NCI-H526 (cell line): ENCODE results near the gene PADI1.
"Not testable (repeated sequence)": the region's sequence is repeated elsewhere in the genome, so short reads cannot be mapped to it uniquely, and the experiment has no call there.

Experiments
- DNase-seq, 2 experiments: peaks; one replicate each; lab custom pipeline; 2025; lab: John Stamatoyannopoulos, UW

PADI1 gene

GRCh38 chr1:17241780-17242074 is 36.8 kb downstream of the PADI1 start:
- not testable (repeated sequence) for DNase-seq

GRCh38 chr1:17243274-17243673 is 38.3 kb downstream of the PADI1 start:
- DNase-seq, result no peak

- DNase-seq, result peak in 1 of 2 experiments; percentile 65
Measured at GRCh38 chr1:17244821-17245740, 40.2 kb downstream of the PADI1 start.

GRCh38 chr1:17245816-17246325 is 40.9 kb downstream of the PADI1 start:
- no peak for DNase-seq

GRCh38 chr1:17246971-17247370 is 42.0 kb downstream of the PADI1 start:
- no peak for DNase-seq

- DNase-seq, result no peak
Measured at GRCh38 chr1:17248781-17249180, 43.9 kb downstream of the PADI1 start, which contains the start of gene PADI3. TSS of gene PADI3 (plus strand) at chr1:17249098. CDS start at chr1:17249138, 40 bp downstream.

- no peak for DNase-seq
Measured at GRCh38 chr1:17250601-17251000, 45.7 kb downstream of the PADI1 start.

- DNase-seq, result no peak
Measured at GRCh38 chr1:17251246-17251645, 46.3 kb downstream of the PADI1 start.

- DNase-seq, result no peak
Measured at GRCh38 chr1:17251701-17252376, 46.9 kb downstream of the PADI1 start.

GRCh38 chr1:17255336-17255735 is 50.4 kb downstream of the PADI1 start:
- DNase-seq, result no peak

GRCh38 chr1:17258116-17258757 is 53.3 kb downstream of the PADI1 start:
- no peak for DNase-seq

- no peak for DNase-seq
Measured at GRCh38 chr1:17258758-17259130, 53.8 kb downstream of the PADI1 start.

- DNase-seq, result no peak
Measured at GRCh38 chr1:17259233-17259873, 54.4 kb downstream of the PADI1 start.

GRCh38 chr1:17260264-17260663 is 55.3 kb downstream of the PADI1 start:
- no peak for DNase-seq

- no peak for DNase-seq
Measured at GRCh38 chr1:17260738-17261137, 55.8 kb downstream of the PADI1 start.

GRCh38 chr1:17263936-17264335 is 59.0 kb downstream of the PADI1 start:
- no peak for DNase-seq

GRCh38 chr1:17264470-17264869 is 59.5 kb downstream of the PADI1 start:
- no peak for DNase-seq

GRCh38 chr1:17265162-17265561 is 60.2 kb downstream of the PADI1 start:
- DNase-seq, result no peak

- no peak for DNase-seq
Measured at GRCh38 chr1:17265950-17266349, 61.0 kb downstream of the PADI1 start.

- DNase-seq, result no peak
Measured at GRCh38 chr1:17270891-17271765, 66.2 kb downstream of the PADI1 start.

- DNase-seq, result no peak
Measured at GRCh38 chr1:17272066-17272465, 67.1 kb downstream of the PADI1 start.
